Ascending aorta (tissue), 2 donors: ENCODE measurements around the gene CHST1. TPM values are rescaled to one million over a fixed set of nuclear protein-coding genes. Genes with fewer than 3 reads are reported as not detected.

ENCODE experiments used
- DNase-seq, 2 donors: peaks; one replicate each; pipeline ENCODE4 v3.0.0-alpha.2; 2019; ENCODE audit warnings: low spot score in 2 of 2
- H3K27ac ChIP-seq, 2 donors: fragments of 200-600 bp; sonication (generic); one replicate each; pipeline ENCODE4 v1.5.1; 2016 to 2017; ENCODE audit warnings: mild to moderate bottlenecking in 1 of 2
- H3K27me3 ChIP-seq: fragments of 200-600 bp; sonication (generic); one replicate; pipeline ENCODE4 v1.5.1; 2017
- H3K36me3 ChIP-seq, 2 donors: fragments of 200-600 bp; sonication (generic); one replicate each; pipeline ENCODE4 v1.5.1; 2016
- H3K4me1 ChIP-seq, 2 donors: fragments of 200-600 bp; sonication (generic); one replicate each; pipeline ENCODE4 v1.5.1; 2016 to 2017; ENCODE audit warnings: mild to moderate bottlenecking in 1 of 2
- H3K4me3 ChIP-seq, 2 donors: fragments of 200-600 bp; sonication (generic); one replicate each; pipeline ENCODE4 v1.5.1; 2016 to 2017; ENCODE audit warnings: mild to moderate bottlenecking in 1 of 2
- H3K9me3 ChIP-seq, 2 donors: fragments of 200-600 bp; sonication (generic); one replicate each; pipeline ENCODE4 v1.5.1; 2016
- CTCF ChIP-seq, 3 experiments: fragments of 200-600 bp in 2 of 3; fragments of 450-650 bp in 1 of 3; sonication (generic) in 2 of 3; IDR thresholded peaks; one replicate each; pipeline ENCODE4 v1.5.1; 2016 to 2019; ENCODE audit warnings: antibody characterized with exemption in 3 of 3, mild to moderate bottlenecking in 1 of 3, moderate library complexity in 1 of 3
- intact Hi-C: fragments of 100-400 bp; cut with DNase I; formaldehyde crosslinking; loops from one replicate; pipeline ENCODE4 v1.15.1; 2023
- total RNA-seq: library from RNA; depleted of rRNA; stranded (reverse); fragments of >200 nt; gene quantifications from one replicate; pipeline ENCODE4 v1.1.0, GENCODE V29; 2016

Gene CHST1
- total RNA-seq, 1 donor from 2014 or later, result 40.2 TPM

GRCh38 chr11:45650166-45651095 is 15.0 kb downstream of the CHST1 start:
- Histone ChIP-seq H3K4me1 (peaks cover 4 to 30% of the 10 kb centered on the region in 2 donors), H3K36me3 (peaks cover 2 to 25% of the 10 kb centered on the region in 2 donors), H3K27me3 (no peaks in the 10 kb centered on the region), H3K27ac (no peak overlapping the region), H3K9me3 (no peaks in the 10 kb centered on the region), H3K4me3 (no peak overlapping the region)
- TF ChIP-seq CTCF (IDR thresholded peaks at IDR 0.05), result no peak
- no peak for DNase-seq
- intact Hi-C loops, result loop anchor here (10.0 kb wide), 1 partner anchor 1086 kb away; the partner anchor contains the start of gene CD82

- Histone ChIP-seq H3K9me3 (no peaks in the 10 kb centered on the region), H3K27me3 (no peaks in the 10 kb centered on the region), H3K27ac (no peak overlapping the region), H3K4me3 (no peak overlapping the region), H3K36me3 (peaks cover 2 to 25% of the 10 kb centered on the region in 2 donors), H3K4me1 (peaks cover 0 to 22% of the 10 kb centered on the region in 2 donors)
- intact Hi-C loops, result loop anchor here (5.0 to 10.0 kb wide), 2 partner anchors 38 to 1085 kb away; partner anchors contain the start of gene CD82
- no peak for DNase-seq
- no peak for TF ChIP-seq CTCF (IDR thresholded peaks at IDR 0.05)
These were observed 15.8 kb downstream of the CHST1 start for GRCh38 chr11:45649544-45650165.

- TF ChIP-seq CTCF (IDR thresholded peaks at IDR 0.05), result no peak
- peaks cover 2 to 25% of the 10 kb centered on the region in 2 donors for H3K36me3 ChIP-seq
- intact Hi-C loops, result loop anchor here (5.0 kb wide), 1 partner anchor 38 kb away; no protein-coding TSS in a partner anchor
- no peak for DNase-seq
- peaks cover 0 to 15% of the 10 kb centered on the region in 2 donors for H3K4me1 ChIP-seq
- H3K27me3 ChIP-seq, result no peaks in the 10 kb centered on the region
- H3K27ac ChIP-seq, result no peak overlapping the region
- no peaks in the 10 kb centered on the region for H3K9me3 ChIP-seq
- no peak overlapping the region for H3K4me3 ChIP-seq
These were observed 16.5 kb downstream of the CHST1 start for GRCh38 chr11:45648931-45649330.

- no peak for DNase-seq
- TF ChIP-seq CTCF (IDR thresholded peaks at IDR 0.05), result no peak
- H3K36me3 ChIP-seq, result peaks cover 2 to 25% of the 10 kb centered on the region in 2 donors
- no peaks in the 10 kb centered on the region for H3K9me3 ChIP-seq
- H3K27ac ChIP-seq, result no peak overlapping the region
- H3K4me3 ChIP-seq, result no peak overlapping the region
- no peaks in the 10 kb centered on the region for H3K27me3 ChIP-seq
- peaks cover 0 to 6% of the 10 kb centered on the region in 2 donors for H3K4me1 ChIP-seq
- intact Hi-C loops, result loop anchor here (5.0 kb wide), 1 partner anchor 40 kb away; no protein-coding TSS in a partner anchor
These were observed 17.6 kb downstream of the CHST1 start for GRCh38 chr11:45647786-45648185.

- no peak overlapping the region for H3K27ac ChIP-seq
- no peak overlapping the region for H3K4me3 ChIP-seq
- H3K4me1 ChIP-seq, result peaks cover 0 to 2% of the 10 kb centered on the region in 2 donors
- TF ChIP-seq CTCF (IDR thresholded peaks at IDR 0.05), result no peak
- intact Hi-C loops, result loop anchor here (5.0 kb wide), 1 partner anchor 40 kb away; no protein-coding TSS in a partner anchor
- H3K36me3 ChIP-seq, result peaks cover 2 to 25% of the 10 kb centered on the region in 2 donors
- no peaks in the 10 kb centered on the region for H3K27me3 ChIP-seq
- no peak for DNase-seq
- H3K9me3 ChIP-seq, result no peaks in the 10 kb centered on the region
These were observed 18.1 kb downstream of the CHST1 start for GRCh38 chr11:45647329-45647728.
